Hippocampal formation (tissue), 2 donors: ENCODE data around the gene DKK3.
"Not testable (repeated sequence)": the region's sequence is repeated elsewhere in the genome, so short reads cannot be mapped to it uniquely, and the experiment has no call there.

Experiments
- DNase-seq, 2 donors: peaks; one replicate each; lab custom pipeline; 2025; lab: John Stamatoyannopoulos, UW

DKK3 gene

GRCh38 chr11:12007769-12008737 lies at the start of gene DKK3:
Gene DKK3 (minus strand): TSS chr11:12008626. CDS start chr11:12008582, 44 bp downstream.
- DNase-seq: no peak

GRCh38 chr11:12057299-12057980 lies 49.0 kb upstream of the DKK3 start:
- DNase-seq: no peak

GRCh38 chr11:12056119-12056518 lies 47.7 kb upstream of the DKK3 start:
- DNase-seq: no peak

- DNase-seq: no peak
Measured at GRCh38 chr11:12053606-12054361, 45.4 kb upstream of the DKK3 start.

GRCh38 chr11:12052676-12053605 lies 44.5 kb upstream of the DKK3 start:
- DNase-seq: no peak

GRCh38 chr11:12051287-12051662 lies 42.8 kb upstream of the DKK3 start:
- DNase-seq: peak in 1 of 2 donors; percentile 74

- DNase-seq: no peak
Measured at GRCh38 chr11:12050470-12051286, 42.3 kb upstream of the DKK3 start.

- DNase-seq: no peak
Measured at GRCh38 chr11:12048936-12049790, 40.7 kb upstream of the DKK3 start.

- no peak for DNase-seq
Measured at GRCh38 chr11:12046636-12047236, 38.3 kb upstream of the DKK3 start.

GRCh38 chr11:12045914-12046635 lies 37.6 kb upstream of the DKK3 start:
- DNase-seq: no peak

- no peak for DNase-seq
Measured at GRCh38 chr11:12044799-12045198, 36.4 kb upstream of the DKK3 start.

- DNase-seq: peak; percentile 66 to 69
Measured at GRCh38 chr11:12043959-12044791, 35.7 kb upstream of the DKK3 start.

GRCh38 chr11:12043221-12043620 lies 34.8 kb upstream of the DKK3 start:
- no peak for DNase-seq

GRCh38 chr11:12042215-12042676 lies 33.8 kb upstream of the DKK3 start:
- DNase-seq: no peak

GRCh38 chr11:12040719-12041118 lies 32.3 kb upstream of the DKK3 start:
- DNase-seq: not testable (repeated sequence)

- DNase-seq: no peak
Measured at GRCh38 chr11:12032968-12033367, 24.5 kb upstream of the DKK3 start.

- no peak for DNase-seq
Measured at GRCh38 chr11:12031856-12032544, 23.6 kb upstream of the DKK3 start.
